Activated T-helper 1 cell treated with anti-CD3 and anti-CD28 coated beads, Interleukin-12 subunit alpha, Interleukin-12 subunit beta, Interleukin-2, Interleukin-4 antibody, amounts not matched to agents 30 ng/mL and 10 ng/mL and 1 ng/mL, durations not matched to agents 14 hours and 24 hours and 36 hours (primary cell): ENCODE measurements around the gene CDC14A. TPM values are rescaled to one million over a fixed set of nuclear protein-coding genes. Genes with fewer than 3 reads are reported as not detected.

Experiments used
- DNase-seq: peaks from one replicate; pipeline ENCODE4 v3.0.0; 2021; ENCODE audit warnings: low spot score
- H3K27ac Mint-ChIP-seq: one replicate; pipeline ENCODE4 v1.8.0; 2021; ENCODE audit warnings: mild to moderate bottlenecking, mixed read lengths
- H3K27me3 Mint-ChIP-seq: one replicate; pipeline ENCODE4 v1.8.0; 2022; ENCODE audit warnings: mild to moderate bottlenecking, moderate library complexity, mixed read lengths; ENCODE audit not compliant: insufficient read depth
- H3K36me3 Mint-ChIP-seq: one replicate; pipeline ENCODE4 v1.8.0; 2021; ENCODE audit warnings: low read depth, mixed read lengths
- H3K4me1 Mint-ChIP-seq: one replicate; pipeline ENCODE4 v1.8.0; 2021; ENCODE audit warnings: low read depth, mixed read lengths
- H3K4me3 Mint-ChIP-seq: one replicate; pipeline ENCODE4 v1.8.0; 2021; ENCODE audit warnings: mild to moderate bottlenecking, moderate library complexity, mixed read lengths
- H3K9me3 Mint-ChIP-seq: one replicate; pipeline ENCODE4 v1.8.0; 2021; ENCODE audit warnings: mixed read lengths
- intact Hi-C: fragments of 100-400 bp; cut with micrococcal nuclease; formaldehyde crosslinking; loops from one replicate; pipeline ENCODE4 v1.15.1; 2024
- total RNA-seq: library from RNA; stranded (reverse); gene quantifications from 2 replicates; pipeline ENCODE4 v1.2.3, GENCODE V29; 2022

Gene CDC14A
- total RNA-seq, 1 donor from 2014 or later = 11.2 TPM

GRCh38 chr1:100530141-100530540 is 177.8 kb downstream of the CDC14A start:
- no peak for DNase-seq
- H3K4me1 Mint-ChIP-seq = peaks cover 28% of the 10 kb centered on the region
- no peaks in the 10 kb centered on the region for H3K36me3 Mint-ChIP-seq
- H3K27me3 Mint-ChIP-seq = peaks cover 12% of the 10 kb centered on the region
- no peaks in the 10 kb centered on the region for H3K9me3 Mint-ChIP-seq
- H3K27ac Mint-ChIP-seq = no peak overlapping the region
- intact Hi-C loops = loop anchor here (5.0 to 10.0 kb wide), 2 partner anchors 68 to 765 kb away; no protein-coding TSS in a partner anchor
- no peak overlapping the region for H3K4me3 Mint-ChIP-seq

DNA sequence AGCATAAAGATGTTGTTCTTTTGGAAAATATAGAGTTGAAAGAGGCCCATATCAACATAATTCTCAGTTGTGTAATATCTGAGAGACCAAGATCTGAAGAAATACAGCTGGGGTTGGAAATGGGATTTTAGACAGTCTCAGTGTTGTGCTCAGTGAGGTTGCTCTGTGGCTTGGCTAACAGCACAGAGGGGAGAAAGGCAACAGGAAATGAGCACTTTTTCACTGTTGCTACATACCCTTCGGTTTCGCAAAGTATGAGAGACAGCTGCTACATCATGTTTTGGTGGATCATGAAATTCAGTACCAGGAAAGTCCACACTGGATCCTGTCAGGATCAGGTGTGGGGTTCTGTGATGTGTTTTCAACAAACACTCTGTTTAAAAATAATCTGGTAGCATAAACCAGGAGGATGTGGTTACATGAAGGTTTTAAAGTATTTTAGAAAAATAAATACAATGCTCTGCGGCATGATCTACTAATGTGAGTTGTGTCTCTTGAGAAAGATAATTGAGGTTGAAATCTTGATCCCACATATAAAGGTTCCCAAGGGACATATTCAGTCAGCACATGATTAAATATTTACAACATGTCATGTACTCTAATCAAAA is 178.7 kb downstream of the CDC14A start:
- no peaks in the 10 kb centered on the region for H3K36me3 Mint-ChIP-seq
- no peak overlapping the region for H3K4me3 Mint-ChIP-seq
- H3K27me3 Mint-ChIP-seq = peaks cover 19% of the 10 kb centered on the region
- H3K9me3 Mint-ChIP-seq = no peaks in the 10 kb centered on the region
- no peak for DNase-seq
- intact Hi-C loops = loop anchor here (5.0 to 10.0 kb wide), 2 partner anchors 69 to 764 kb away; no protein-coding TSS in a partner anchor
- H3K27ac Mint-ChIP-seq = peak overlapping the region; percentile 33
- H3K4me1 Mint-ChIP-seq = peaks cover 28% of the 10 kb centered on the region

GRCh38 chr1:100532645-100533044 is 180.3 kb downstream of the CDC14A start:
- Mint-ChIP-seq H3K4me1 (peaks cover 28% of the 10 kb centered on the region), H3K4me3 (no peak overlapping the region), H3K9me3 (no peaks in the 10 kb centered on the region), H3K27ac (no peak overlapping the region), H3K36me3 (no peaks in the 10 kb centered on the region), H3K27me3 (peaks cover 35% of the 10 kb centered on the region)
- intact Hi-C loops = loop anchor here (5.0 to 10.0 kb wide), 2 partner anchors 70 to 762 kb away; no protein-coding TSS in a partner anchor
- DNase-seq = no peak

GRCh38 chr1:100535264-100535663 is 183.0 kb downstream of the CDC14A start:
- Mint-ChIP-seq H3K36me3 (no peaks in the 10 kb centered on the region), H3K4me1 (peaks cover 27% of the 10 kb centered on the region), H3K27ac (no peak overlapping the region), H3K9me3 (no peaks in the 10 kb centered on the region), H3K27me3 (peaks cover 51% of the 10 kb centered on the region), H3K4me3 (no peak overlapping the region)
- DNase-seq = no peak
- intact Hi-C loops = loop anchor here (5.0 to 10.0 kb wide), 2 partner anchors 332 to 760 kb away; no protein-coding TSS in a partner anchor

DNA sequence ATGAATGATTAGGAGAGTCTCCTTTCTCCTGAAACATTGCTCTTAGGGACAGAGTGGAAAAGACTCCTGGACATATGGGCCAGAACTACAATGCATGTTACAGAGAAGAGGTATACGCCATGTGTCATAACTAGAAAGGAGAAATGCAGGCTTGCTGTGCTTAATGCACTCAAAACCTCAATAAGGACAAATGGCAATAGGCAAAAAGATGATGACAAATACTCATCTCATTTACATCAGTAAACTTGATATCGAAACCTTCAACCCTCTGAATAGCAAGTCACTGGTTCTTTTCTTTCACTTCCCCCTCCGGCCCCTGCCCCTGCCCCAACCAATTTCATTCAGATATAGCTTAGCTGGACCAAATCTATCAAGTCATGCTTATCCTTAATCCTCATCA is 183.7 kb downstream of the CDC14A start:
- Mint-ChIP-seq H3K27ac (no peak overlapping the region), H3K9me3 (no peaks in the 10 kb centered on the region), H3K4me3 (no peak overlapping the region), H3K4me1 (peaks cover 19% of the 10 kb centered on the region), H3K27me3 (peaks cover 59% of the 10 kb centered on the region), H3K36me3 (no peaks in the 10 kb centered on the region)
- intact Hi-C loops = loop anchor here (5.0 to 10.0 kb wide), 2 partner anchors 331 to 759 kb away; no protein-coding TSS in a partner anchor
- DNase-seq = no peak

- peak overlapping the region; percentile 37 for H3K4me3 Mint-ChIP-seq
- DNase-seq = no peak
- intact Hi-C loops = loop anchor here (5.0 to 10.0 kb wide), 2 partner anchors 328 to 756 kb away; no protein-coding TSS in a partner anchor
Observed at GRCh38 chr1:100538913-100539835, 186.9 kb downstream of the CDC14A start.

DNA sequence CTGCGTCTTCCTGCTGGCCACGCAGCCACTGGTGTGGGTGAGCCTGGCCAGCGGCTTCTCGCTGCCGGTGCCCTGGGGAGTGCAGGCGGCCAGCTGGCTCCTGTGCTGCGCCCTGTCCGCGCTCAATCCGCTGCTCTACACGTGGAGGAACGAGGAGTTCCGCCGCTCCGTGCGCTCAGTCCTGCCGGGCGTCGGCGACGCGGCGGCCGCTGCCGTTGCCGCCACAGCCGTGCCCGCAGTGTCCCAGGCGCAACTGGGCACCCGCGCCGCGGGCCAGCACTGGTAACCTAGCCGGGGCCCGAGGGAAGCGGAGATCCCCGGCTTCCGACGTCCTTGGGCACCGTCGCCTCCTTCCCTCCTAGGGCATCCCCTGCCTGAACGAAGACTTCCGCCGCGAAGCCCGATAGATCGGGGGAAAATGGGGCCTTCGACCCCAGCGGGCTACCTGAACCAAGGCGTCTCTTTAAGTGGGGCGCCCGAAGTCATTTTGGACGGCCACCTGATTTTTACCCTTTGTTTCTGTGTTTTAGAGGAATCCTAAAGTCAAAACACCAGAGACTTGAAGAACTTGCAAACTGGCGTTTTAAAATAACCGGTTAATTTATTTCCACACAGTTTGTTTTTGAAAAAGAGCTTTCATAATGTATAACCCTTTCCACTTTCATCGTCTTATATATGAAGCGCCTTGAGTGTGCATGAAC is 187.7 kb downstream of the CDC14A start:
- Mint-ChIP-seq H3K27me3 (peaks cover 65% of the 10 kb centered on the region), H3K27ac (peak overlapping the region; percentile 14), H3K9me3 (no peaks in the 10 kb centered on the region), H3K4me3 (peak overlapping the region; percentile 58), H3K4me1 (peaks cover 5% of the 10 kb centered on the region), H3K36me3 (no peaks in the 10 kb centered on the region)
- intact Hi-C loops = loop anchor here (5.0 to 10.0 kb wide), 3 partner anchors 327 to 755 kb away; no protein-coding TSS in a partner anchor
- DNase-seq = no peak

More at GRCh38 chr1:100538913-100539835, 186.9 kb downstream of the CDC14A start:
- Mint-ChIP-seq H3K27me3 (peaks cover 70% of the 10 kb centered on the region), H3K27ac (no peak overlapping the region), H3K36me3 (no peaks in the 10 kb centered on the region), H3K9me3 (no peaks in the 10 kb centered on the region), H3K4me1 (peaks cover 5% of the 10 kb centered on the region)

- Mint-ChIP-seq H3K27me3 (peaks cover 51% of the 10 kb centered on the region), H3K9me3 (no peaks in the 10 kb centered on the region), H3K36me3 (no peaks in the 10 kb centered on the region), H3K4me1 (peaks cover 5% of the 10 kb centered on the region), H3K4me3 (no peak overlapping the region), H3K27ac (no peak overlapping the region)
- intact Hi-C loops = loop anchor here (10.0 kb wide), 1 partner anchor 737 kb away; no protein-coding TSS in a partner anchor
- DNase-seq = no peak
Observed at GRCh38 chr1:100542285-100542684, 190.0 kb downstream of the CDC14A start.

- Mint-ChIP-seq H3K27ac (no peak overlapping the region), H3K4me1 (peaks cover 5% of the 10 kb centered on the region), H3K27me3 (peaks cover 37% of the 10 kb centered on the region), H3K36me3 (no peaks in the 10 kb centered on the region), H3K4me3 (no peak overlapping the region), H3K9me3 (no peaks in the 10 kb centered on the region)
- intact Hi-C loops = loop anchor here (10.0 kb wide), 1 partner anchor 739 kb away; no protein-coding TSS in a partner anchor
- DNase-seq = no peak
Observed at GRCh38 chr1:100543640-100544039, 191.3 kb downstream of the CDC14A start.

DNA sequence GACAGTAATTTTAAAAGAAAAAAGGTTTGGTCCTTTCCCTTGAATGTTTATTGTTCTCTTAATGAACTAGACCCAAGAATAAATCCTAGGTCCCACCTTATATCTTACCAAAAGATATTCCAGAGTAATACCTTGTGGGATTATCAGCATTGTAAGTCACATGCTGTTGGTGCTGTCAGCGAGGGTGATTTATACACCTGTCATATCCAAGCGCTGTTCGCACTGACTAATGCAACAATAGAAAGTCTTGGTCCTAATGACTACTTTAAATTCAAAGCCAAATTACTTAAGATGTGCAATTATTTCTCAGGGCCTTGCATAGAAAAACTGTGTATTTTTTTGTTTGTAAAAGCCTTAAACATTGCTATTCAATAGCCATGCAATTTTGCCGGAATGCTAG is 192.5 kb downstream of the CDC14A start:
- Mint-ChIP-seq H3K4me3 (no peak overlapping the region), H3K27ac (no peak overlapping the region), H3K27me3 (peaks cover 34% of the 10 kb centered on the region), H3K4me1 (peaks cover 5% of the 10 kb centered on the region), H3K36me3 (no peaks in the 10 kb centered on the region), H3K9me3 (no peaks in the 10 kb centered on the region)
- intact Hi-C loops = loop anchor here (10.0 kb wide), 1 partner anchor 740 kb away; no protein-coding TSS in a partner anchor
- no peak for DNase-seq

- H3K36me3 Mint-ChIP-seq = no peaks in the 10 kb centered on the region
- no peak overlapping the region for H3K27ac Mint-ChIP-seq
- no peak for DNase-seq
- H3K4me3 Mint-ChIP-seq = no peak overlapping the region
- H3K4me1 Mint-ChIP-seq = peaks cover 5% of the 10 kb centered on the region
- H3K9me3 Mint-ChIP-seq = no peaks in the 10 kb centered on the region
- peaks cover 26% of the 10 kb centered on the region for H3K27me3 Mint-ChIP-seq
- intact Hi-C loops = loop anchor here (10.0 kb wide), 1 partner anchor 741 kb away; no protein-coding TSS in a partner anchor
Observed at GRCh38 chr1:100545855-100546254, 193.5 kb downstream of the CDC14A start.

- H3K9me3 Mint-ChIP-seq = peaks cover 28% of the 10 kb centered on the region
- H3K36me3 Mint-ChIP-seq = no peaks in the 10 kb centered on the region
- no peak for DNase-seq
- H3K4me3 Mint-ChIP-seq = no peak overlapping the region
- intact Hi-C loops = no loop called here
- no peaks in the 10 kb centered on the region for H3K27me3 Mint-ChIP-seq
- H3K27ac Mint-ChIP-seq = no peak overlapping the region
- H3K4me1 Mint-ChIP-seq = no peaks in the 10 kb centered on the region
Observed at GRCh38 chr1:100552031-100552430, 199.7 kb downstream of the CDC14A start.
